GM12878 (cell line): ENCODE measurements around the gene XPC.

Experiments used
- BCL11A ChIP-seq: IDR thresholded peaks from 2 replicates; pipeline ENCODE4 v1.6.1; 2011; ENCODE audit warnings: low read depth, low read length
- ESRRA ChIP-seq: IDR thresholded peaks from 2 replicates; pipeline ENCODE4 v1.6.1; 2012; ENCODE audit warnings: mild to moderate bottlenecking, low read length, improper control_type of control experiment
- FOS ChIP-seq: IDR thresholded peaks from 3 replicates; pipeline ENCODE4 v1.6.1; 2011; ENCODE audit warnings: borderline replicate concordance; ENCODE audit not compliant: insufficient read length; ENCODE audit errors: extremely low read depth
- FOXM1 ChIP-seq: IDR thresholded peaks from 2 replicates; pipeline ENCODE4 v1.6.1; 2012; ENCODE audit warnings: low read depth, mild to moderate bottlenecking, inconsistent platforms, low read length, moderate library complexity
- HDAC2 ChIP-seq: fragments of 200-600 bp; sonication (generic); IDR thresholded peaks from 2 replicates; pipeline ENCODE4 v1.6.1; 2017
- JUND ChIP-seq: IDR thresholded peaks from 2 replicates; pipeline ENCODE4 v1.6.1; 2012; ENCODE audit warnings: low read depth, mild to moderate bottlenecking, low read length, improper control_type of control experiment, moderate library complexity
- MYC ChIP-seq: IDR thresholded peaks from 2 replicates; pipeline ENCODE4 v1.6.1; 2011; ENCODE audit warnings: mild to moderate bottlenecking, low read length, moderate library complexity, inconsistent platforms; ENCODE audit not compliant: insufficient read depth, insufficient replicate concordance, insufficient read length, severe bottlenecking
- NR2C2 ChIP-seq: IDR thresholded peaks from 2 replicates; pipeline ENCODE4 v1.6.1; 2011; ENCODE audit warnings: borderline replicate concordance, low read depth; ENCODE audit not compliant: control insufficient read depth, insufficient read length
- POLR2A ChIP-seq: IDR thresholded peaks from 2 replicates; pipeline ENCODE4 v1.6.1; 2011; ENCODE audit warnings: low read depth, mild to moderate bottlenecking, low read length
- POLR2AphosphoS5 ChIP-seq: IDR thresholded peaks from 2 replicates; pipeline ENCODE4 v1.6.1; 2011; ENCODE audit warnings: mild to moderate bottlenecking, low read length, inconsistent platforms
- SMC3 ChIP-seq: IDR thresholded peaks from 2 replicates; pipeline ENCODE4 v1.6.1; 2011; ENCODE audit warnings: low read length, improper control_type of control experiment, borderline replicate concordance
- SUZ12 ChIP-seq: fragments of 200-600 bp; sonication (generic); IDR thresholded peaks from one replicate; pipeline ENCODE4 v1.6.1; 2018; ENCODE audit warnings: antibody characterized with exemption, mild to moderate bottlenecking; ENCODE audit not compliant: unreplicated experiment
- TF ChIP-seq, protein P1 (sequence below), 3 experiments: IDR thresholded peaks in 2 of 3; conservative IDR thresholded peaks in 1 of 3; 2 replicates each; pipeline ENCODE4 v1.5.1; 2011; ENCODE audit warnings: low read depth in 3 of 3, low read length in 3 of 3, mild to moderate bottlenecking in 3 of 3, control low read depth in 2 of 3, moderate library complexity in 2 of 3, inconsistent platforms in 1 of 3, mixed read lengths in 1 of 3; ENCODE audit not compliant: control insufficient read depth in 2 of 3, insufficient read depth in 1 of 3; ENCODE audit errors: extremely low read depth in 1 of 3
- TF ChIP-seq, protein P2 (sequence below): IDR thresholded peaks from 2 replicates; pipeline ENCODE4 v1.6.1; 2011; ENCODE audit warnings: low read depth, low read length, improper control_type of control experiment, borderline replicate concordance

DNA sequence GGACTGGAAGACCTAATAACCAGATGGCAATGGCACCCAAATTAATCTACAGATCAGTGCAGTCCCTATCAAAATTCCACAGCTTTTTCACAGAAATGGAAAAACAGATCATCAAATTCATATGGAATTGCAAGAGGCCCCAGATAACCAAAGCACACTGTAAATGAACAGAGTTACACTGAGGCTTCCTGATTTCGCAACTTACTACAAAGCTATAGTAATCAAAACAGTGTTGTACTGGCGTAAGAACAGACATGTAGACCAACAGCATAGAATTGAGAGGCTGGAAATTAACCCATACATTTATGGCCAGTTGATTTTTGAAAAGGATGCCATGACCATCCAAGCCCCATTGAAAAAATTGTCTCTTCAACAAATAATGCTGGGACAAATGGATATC is 16.2 kb downstream of the XPC start:
- TF ChIP-seq FOS: no peak
- TF ChIP-seq POLR2A: no peak
- TF ChIP-seq, protein P1, sequence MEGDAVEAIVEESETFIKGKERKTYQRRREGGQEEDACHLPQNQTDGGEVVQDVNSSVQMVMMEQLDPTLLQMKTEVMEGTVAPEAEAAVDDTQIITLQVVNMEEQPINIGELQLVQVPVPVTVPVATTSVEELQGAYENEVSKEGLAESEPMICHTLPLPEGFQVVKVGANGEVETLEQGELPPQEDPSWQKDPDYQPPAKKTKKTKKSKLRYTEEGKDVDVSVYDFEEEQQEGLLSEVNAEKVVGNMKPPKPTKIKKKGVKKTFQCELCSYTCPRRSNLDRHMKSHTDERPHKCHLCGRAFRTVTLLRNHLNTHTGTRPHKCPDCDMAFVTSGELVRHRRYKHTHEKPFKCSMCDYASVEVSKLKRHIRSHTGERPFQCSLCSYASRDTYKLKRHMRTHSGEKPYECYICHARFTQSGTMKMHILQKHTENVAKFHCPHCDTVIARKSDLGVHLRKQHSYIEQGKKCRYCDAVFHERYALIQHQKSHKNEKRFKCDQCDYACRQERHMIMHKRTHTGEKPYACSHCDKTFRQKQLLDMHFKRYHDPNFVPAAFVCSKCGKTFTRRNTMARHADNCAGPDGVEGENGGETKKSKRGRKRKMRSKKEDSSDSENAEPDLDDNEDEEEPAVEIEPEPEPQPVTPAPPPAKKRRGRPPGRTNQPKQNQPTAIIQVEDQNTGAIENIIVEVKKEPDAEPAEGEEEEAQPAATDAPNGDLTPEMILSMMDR (IDR thresholded peaks at IDR 0.05 in 2 of 3, conservative IDR thresholded peaks at IDR 0.05 in 1 of 3; ENCODE audit: control insufficient read depth in 2 of 3, extremely low read depth in 1 of 3, insufficient read depth in 1 of 3, low read depth in 3 of 3, low read length in 3 of 3): no peak
- TF ChIP-seq MYC: no peak
- no peak for TF ChIP-seq SUZ12
- no peak for TF ChIP-seq NR2C2
- no peak for TF ChIP-seq SMC3
- no peak for TF ChIP-seq ESRRA
- no peak for TF ChIP-seq HDAC2
- TF ChIP-seq, protein P2, sequence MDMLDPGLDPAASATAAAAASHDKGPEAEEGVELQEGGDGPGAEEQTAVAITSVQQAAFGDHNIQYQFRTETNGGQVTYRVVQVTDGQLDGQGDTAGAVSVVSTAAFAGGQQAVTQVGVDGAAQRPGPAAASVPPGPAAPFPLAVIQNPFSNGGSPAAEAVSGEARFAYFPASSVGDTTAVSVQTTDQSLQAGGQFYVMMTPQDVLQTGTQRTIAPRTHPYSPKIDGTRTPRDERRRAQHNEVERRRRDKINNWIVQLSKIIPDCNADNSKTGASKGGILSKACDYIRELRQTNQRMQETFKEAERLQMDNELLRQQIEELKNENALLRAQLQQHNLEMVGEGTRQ: no peak
- TF ChIP-seq POLR2AphosphoS5: no peak
- TF ChIP-seq FOXM1: no peak
- TF ChIP-seq JUND: no peak
- TF ChIP-seq BCL11A: no peak
